A549 (cell line): ENCODE results near the gene SERPINA3. TPM values are rescaled to one million over a fixed set of nuclear protein-coding genes. Genes with fewer than 3 reads are reported as not detected.

Experiments
- ATAC-seq, 2 experiments: fragments of 200-7000 bp in 1 of 2; fragments of >200 bp in 1 of 2; cut with Nextera tagmentation in 1 of 2; cut with Tn5 transposase in 1 of 2; 3 replicates each; pipeline versions ENCODE4 v1.8.0 to v1.9.1; 2018 to 2020; ENCODE audit warnings: mild to moderate bottlenecking in 1 of 2, moderate library complexity in 1 of 2
- CTCF ChIA-PET: fragments of 300-600 bp; sonication (Branson Sonifier 250); formaldehyde crosslinking; extraction: SDS; loops from one replicate; lab custom pipeline; 2021; ENCODE audit warnings: antibody characterized with exemption, inconsistent platforms; lab: Yijun Ruan, JAX
- POLR2A ChIA-PET: fragments of 350-600 bp; formaldehyde crosslinking; extraction: SDS; loops from one replicate; lab custom pipeline; 2021; ENCODE audit warnings: antibody characterized with exemption, inconsistent platforms; lab: Yijun Ruan, JAX
- DNase-seq, 2 experiments: peaks; one replicate each; pipeline versions ENCODE4 v3.0.0 to v3.0.0-alpha.2; 2011 to 2016; ENCODE audit warnings: low read depth in 1 of 2, low spot score in 1 of 2
- FAIRE-seq: peaks from 2 replicates; lab custom pipeline; 2011; peaks lifted over from hg19 to GRCh38; lab: Jason Lieb, UNC
- H3K27ac ChIP-seq, 2 experiments: fragments of >200 bp; sonication (Bioruptor Twin); formaldehyde crosslinking; 3 replicates each; pipeline ENCODE4 v1.5.1; 2016 to 2017
- H3K4me1 ChIP-seq: fragments of >200 bp; sonication (Bioruptor Twin); formaldehyde crosslinking; 3 replicates; pipeline ENCODE4 v1.6.1; 2016
- H3K4me2 ChIP-seq: fragments of >200 bp; sonication (Bioruptor Twin); formaldehyde crosslinking; 3 replicates; pipeline ENCODE4 v1.6.1; 2016
- H3K4me3 ChIP-seq: fragments of >200 bp; sonication (Bioruptor Twin); formaldehyde crosslinking; 3 replicates; pipeline ENCODE4 v1.5.1; 2016
- H3K9me3 ChIP-seq: fragments of >200 bp; sonication (Bioruptor Twin); formaldehyde crosslinking; 3 replicates; pipeline ENCODE4 v1.6.1; 2016
- CBX2 ChIP-seq: fragments of 200-600 bp; sonication (generic); IDR thresholded peaks from 2 replicates; pipeline ENCODE4 v1.6.1; 2016; ENCODE audit warnings: low read depth, mild to moderate bottlenecking, borderline replicate concordance
- CHD4 ChIP-seq: fragments of 200-600 bp; sonication (generic); IDR thresholded peaks from 2 replicates; pipeline ENCODE4 v1.6.1; 2016; ENCODE audit warnings: antibody characterized with exemption, mild to moderate bottlenecking, borderline replicate concordance
- CTCF ChIP-seq: fragments of >200 bp; sonication (Bioruptor Twin); formaldehyde crosslinking; IDR thresholded peaks from 3 replicates; pipeline ENCODE4 v1.5.1; 2016
- EP300 ChIP-seq, 2 experiments: fragments of >200 bp; sonication (Bioruptor Twin); formaldehyde crosslinking; IDR thresholded peaks; 2 replicates in 1 of 2; 3 replicates in 1 of 2; pipeline ENCODE4 v1.6.1; 2016 to 2017
- FOSB ChIP-seq: fragments of 250-450 bp; sonication (Bioruptor Pico); IDR thresholded peaks from 2 replicates; pipeline ENCODE4 v1.5.0; 2020; ENCODE audit warnings: mild to moderate bottlenecking, moderate library complexity
- FOSL2 ChIP-seq, 2 experiments: fragments of 450-650 bp in 1 of 2; fragments of >200 bp in 1 of 2; sonication (Bioruptor Twin) in 1 of 2; formaldehyde crosslinking; IDR thresholded peaks; 2 replicates each; pipeline versions ENCODE4 v1.5.0 to v1.6.1; 2016 to 2020; ENCODE audit warnings: mild to moderate bottlenecking in 1 of 2, moderate library complexity in 1 of 2
- GATA3 ChIP-seq: IDR thresholded peaks from 2 replicates; pipeline ENCODE4 v1.6.1; 2012; ENCODE audit warnings: borderline replicate concordance
- HOXA7 ChIP-seq: fragments of 250-450 bp; sonication (Bioruptor Pico); IDR thresholded peaks from 2 replicates; pipeline ENCODE4 v1.5.0; 2020; ENCODE audit warnings: mild to moderate bottlenecking, moderate library complexity
- HOXB13 ChIP-seq: fragments of 250-450 bp; sonication (Bioruptor Pico); IDR thresholded peaks from 2 replicates; pipeline ENCODE4 v1.5.0; 2020; ENCODE audit warnings: low read depth, mild to moderate bottlenecking, moderate library complexity
- JUNB ChIP-seq: fragments of >200 bp; sonication (Bioruptor Twin); formaldehyde crosslinking; IDR thresholded peaks from 2 replicates; pipeline ENCODE4 v1.6.1; 2016
- KDM1A ChIP-seq: fragments of 200-600 bp; sonication (generic); IDR thresholded peaks from 2 replicates; pipeline ENCODE4 v1.6.1; 2016; ENCODE audit warnings: low read depth, mild to moderate bottlenecking
- MAFK ChIP-seq: fragments of 450-650 bp; IDR thresholded peaks from 2 replicates; pipeline ENCODE4 v1.6.1; 2014; ENCODE audit not compliant: partially characterized antibody
- MAZ ChIP-seq: fragments of 150-350 bp; IDR thresholded peaks from 2 replicates; pipeline ENCODE4 v1.6.1; 2014; ENCODE audit warnings: antibody characterized with exemption, low read depth, low read length, borderline replicate concordance
- NFE2L2 ChIP-seq: fragments of 150-350 bp; conservative IDR thresholded peaks from 2 replicates; pipeline ENCODE4 v1.6.1; 2014; ENCODE audit warnings: low read length
- PHF8 ChIP-seq: fragments of 200-600 bp; sonication (generic); IDR thresholded peaks from 2 replicates; pipeline ENCODE4 v1.6.1; 2016; ENCODE audit warnings: low read depth, mild to moderate bottlenecking, antibody characterized with exemption, moderate library complexity, borderline replicate concordance
- RARB ChIP-seq: fragments of 250-450 bp; sonication (Bioruptor Pico); IDR thresholded peaks from 2 replicates; pipeline ENCODE4 v1.8.0; 2021; ENCODE audit warnings: mild to moderate bottlenecking, moderate library complexity
- RCOR1 ChIP-seq: fragments of 150-350 bp; IDR thresholded peaks from 2 replicates; pipeline ENCODE4 v1.6.1; 2014; ENCODE audit warnings: antibody characterized with exemption, low read length, low read depth
- RFX5 ChIP-seq: fragments of 450-650 bp; IDR thresholded peaks from 2 replicates; pipeline ENCODE4 v1.7.1; 2014; ENCODE audit warnings: antibody characterized with exemption, mild to moderate bottlenecking, moderate library complexity
- RNF2 ChIP-seq: fragments of 200-600 bp; sonication (generic); IDR thresholded peaks from 2 replicates; pipeline ENCODE4 v1.6.1; 2016; ENCODE audit warnings: low read depth, mild to moderate bottlenecking, antibody characterized with exemption, moderate library complexity, borderline replicate concordance
- SREBF2 ChIP-seq: fragments of 450-650 bp; IDR thresholded peaks from 2 replicates; pipeline ENCODE4 v1.6.1; 2014; ENCODE audit warnings: mild to moderate bottlenecking, moderate library complexity
- TP53 ChIP-seq: fragments of 250-450 bp; sonication (Bioruptor Pico); IDR thresholded peaks from 2 replicates; pipeline ENCODE4 v1.5.0; 2021; ENCODE audit warnings: mild to moderate bottlenecking, moderate library complexity
- ZNF302 ChIP-seq: fragments of 250-450 bp; sonication (Bioruptor Pico); IDR thresholded peaks from 2 replicates; pipeline ENCODE4 v1.9.0; 2021; ENCODE audit warnings: inconsistent platforms, mild to moderate bottlenecking, moderate library complexity
- WGBS: methylation state at CpG from one replicate; pipeline ENCODE4 v1.1.6; 2017; ENCODE audit errors: missing lambda C conversion rate; 5-methylcytosine and 5-hydroxymethylcytosine counted together
- polyA plus RNA-seq, 4 experiments: library from polyadenylated mRNA; depleted of rRNA in 3 of 4; stranded (reverse); fragments of >200 nt; fragmentation: RNase III in 1 of 4; extraction: RNeasy Plus Mini Kit Qiagen cat#74134 plus additional on column Dnase treatment in 1 of 4; gene quantifications; 2 replicates in 3 of 4; 3 replicates in 1 of 4; pipeline ENCODE4 v1.2.3, GENCODE V29; 2011 to 2017
- TF ChIP-seq, protein P1 (sequence below): fragments of 250-450 bp; sonication (Bioruptor Pico); IDR thresholded peaks from 2 replicates; pipeline ENCODE4 v1.5.0; 2020; ENCODE audit warnings: low read depth, mild to moderate bottlenecking, moderate library complexity

Gene SERPINA3
- polyA plus RNA-seq, 2 of the 4 experiments (the other 2 are of a cell fraction), result 3.1 to 9.1 TPM

GRCh38 chr14:94659256-94659655, 47.1 kb downstream of the SERPINA3 start:
- TF ChIP-seq GATA3 (no peak), MAZ (no peak), EP300 (IDR thresholded peaks at IDR 0.05) (no peak), JUNB (no peak), HOXA7 (CRISPR knock-in tag) (no peak), CBX2 (no peak), RARB (CRISPR knock-in tag) (no peak), NFE2L2 (no peak), FOSL2 (IDR thresholded peaks at IDR 0.05) (no peak), FOSL2 (CRISPR knock-in tag; IDR thresholded peaks at IDR 0.05) (no peak), CHD4 (no peak), HOXB13 (CRISPR knock-in tag) (no peak), FOSB (CRISPR knock-in tag) (no peak), CTCF (no peak), ZNF302 (no peak)
- TF ChIP-seq, protein P1, sequence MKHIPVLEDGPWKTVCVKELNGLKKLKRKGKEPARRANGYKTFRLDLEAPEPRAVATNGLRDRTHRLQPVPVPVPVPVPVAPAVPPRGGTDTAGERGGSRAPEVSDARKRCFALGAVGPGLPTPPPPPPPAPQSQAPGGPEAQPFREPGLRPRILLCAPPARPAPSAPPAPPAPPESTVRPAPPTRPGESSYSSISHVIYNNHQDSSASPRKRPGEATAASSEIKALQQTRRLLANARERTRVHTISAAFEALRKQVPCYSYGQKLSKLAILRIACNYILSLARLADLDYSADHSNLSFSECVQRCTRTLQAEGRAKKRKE (CRISPR knock-in tag), result no peak
- H3K4me2 ChIP-seq, result no peak overlapping the region
- WGBS, result 46% methylated on average over 1 of the region's 1 CpG
- no peaks in the 10 kb centered on the region for H3K9me3 ChIP-seq
- FAIRE-seq, result no peak
- H3K4me1 ChIP-seq, result no peaks in the 10 kb centered on the region
- CTCF ChIA-PET, result interaction anchor here (1.1 to 1.2 kb wide), 2 partner anchors 11 to 19 kb away, joined by 3 to 4 read pairs; no protein-coding TSS in a partner anchor
- H3K27ac ChIP-seq, result no peak overlapping the region
- DNase-seq, result no peak
- POLR2A ChIA-PET, result no interaction called here
- no peak for ATAC-seq
- H3K4me3 ChIP-seq, result no peak overlapping the region

DNA sequence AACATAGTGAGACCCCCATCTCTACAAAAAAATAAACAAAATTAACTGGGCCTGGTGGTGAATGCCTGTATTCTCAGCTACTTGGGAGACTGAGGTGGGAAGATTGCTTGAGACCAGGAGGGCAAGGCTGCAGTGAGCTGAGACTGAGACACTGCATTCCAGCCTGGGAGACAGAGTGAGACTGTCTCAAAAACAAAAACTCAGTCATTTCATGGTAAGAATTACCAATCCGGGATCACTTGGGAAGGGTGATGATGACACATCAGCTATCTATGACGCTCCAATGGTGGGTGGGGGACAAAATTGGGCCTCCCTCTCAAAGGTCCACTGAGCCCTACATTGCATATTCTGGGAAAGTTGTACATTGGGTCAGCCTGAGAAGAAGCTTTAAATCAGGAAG, 47.7 kb downstream of the SERPINA3 start:
- TF ChIP-seq RCOR1 (no peak), PHF8 (no peak), NFE2L2 (no peak), KDM1A (no peak), RFX5 (no peak), RNF2 (no peak), TP53 (CRISPR knock-in tag) (no peak), MAFK (no peak), SREBF2 (no peak), JUNB (no peak), CTCF (no peak)
- Histone ChIP-seq H3K4me1 (no peaks in the 10 kb centered on the region), H3K4me3 (no peak overlapping the region), H3K4me2 (no peak overlapping the region), H3K9me3 (no peaks in the 10 kb centered on the region), H3K27ac (no peak overlapping the region)
- 58% methylated on average over 2 of the region's 2 CpGs for WGBS
- ChIA-PET CTCF (interaction anchor here (0.9 to 1.8 kb wide), 6 partner anchors 11 to 48 kb away, joined by 3 to 8 read pairs (median 4); no protein-coding TSS in a partner anchor), POLR2A (no interaction called here)
- FAIRE-seq, result no peak
- ATAC-seq, result no peak
- no peak for DNase-seq
